K562 (cell line): Measurements from ENCODE around the gene EPS8L1. TPM values are rescaled to one million over a fixed set of nuclear protein-coding genes. Genes with fewer than 3 reads are reported as not detected.

Experiments used
- ARHGAP35 ChIP-seq: fragments of 450-650 bp; IDR thresholded peaks from 2 replicates; pipeline ENCODE4 v1.6.1; 2018; ENCODE audit not compliant: partially characterized antibody
- CEBPG ChIP-seq, 3 experiments: fragments of 200-800 bp in 1 of 3; sonication (Bioruptor generic) in 1 of 3; sonication (generic) in 1 of 3; formaldehyde crosslinking in 1 of 3; IDR thresholded peaks in 2 of 3; conservative IDR thresholded peaks in 1 of 3; 2 replicates each; pipeline versions ENCODE4 v1.6.1 to v1.8.0; 2016 to 2022; ENCODE audit warnings: missing compliant biosample characterization in 2 of 3, missing genetic modification characterization in 2 of 3, mild to moderate bottlenecking in 1 of 3, missing genetic modification reagents in 1 of 3
- DPF2 ChIP-seq: fragments of 450-650 bp; IDR thresholded peaks from 2 replicates; pipeline ENCODE4 v1.6.1; 2016
- ELF1 ChIP-seq: fragments of 200-800 bp; sonication (Bioruptor generic); IDR thresholded peaks from 2 replicates; pipeline ENCODE4 v1.6.1; 2016; ENCODE audit warnings: missing genetic modification characterization, missing compliant biosample characterization
- HNRNPLL ChIP-seq: fragments of 200-400 bp; formaldehyde crosslinking; IDR thresholded peaks from 2 replicates; pipeline ENCODE4 v1.6.1; 2017; ENCODE audit warnings: low read length, low read depth, mild to moderate bottlenecking; ENCODE audit not compliant: poor library complexity, severe bottlenecking
- MED1 ChIP-seq: sonication (generic); formaldehyde crosslinking; IDR thresholded peaks from 2 replicates; pipeline ENCODE4 v1.8.1; 2023; ENCODE audit warnings: missing genetic modification reagents, borderline replicate concordance
- MEIS2 ChIP-seq: fragments of 450-650 bp; IDR thresholded peaks from 2 replicates; pipeline ENCODE4 v1.6.1; 2014; ENCODE audit warnings: mild to moderate bottlenecking; ENCODE audit not compliant: partially characterized antibody
- NKRF ChIP-seq: fragments of 450-650 bp; IDR thresholded peaks from 2 replicates; pipeline ENCODE4 v1.6.1; 2016; ENCODE audit warnings: borderline replicate concordance
- PHB2 ChIP-seq: fragments of 450-650 bp; IDR thresholded peaks from 2 replicates; pipeline ENCODE4 v1.6.1; 2017; ENCODE audit warnings: low read depth
- RBM22 ChIP-seq: fragments of 200-400 bp; formaldehyde crosslinking; IDR thresholded peaks from 2 replicates; pipeline ENCODE4 v1.6.1; 2018; ENCODE audit warnings: low read length, low read depth; ENCODE audit not compliant: poor library complexity, severe bottlenecking
- RBM34 ChIP-seq: fragments of 200-400 bp; formaldehyde crosslinking; IDR thresholded peaks from 2 replicates; pipeline ENCODE4 v1.6.1; 2018; ENCODE audit warnings: low read length, borderline replicate concordance; ENCODE audit not compliant: insufficient read depth
- REST ChIP-seq, 2 experiments: fragments of 450-650 bp; formaldehyde crosslinking in 1 of 2; IDR thresholded peaks; 2 replicates each; pipeline versions ENCODE4 v1.4.0 to v1.6.1; 2014 to 2020; ENCODE audit warnings: mild to moderate bottlenecking in 2 of 2, borderline replicate concordance in 1 of 2, low read depth in 1 of 2
- SAFB2 ChIP-seq: fragments of 200-400 bp; formaldehyde crosslinking; IDR thresholded peaks from 2 replicates; pipeline ENCODE4 v1.6.1; 2018; ENCODE audit warnings: borderline replicate concordance, low read length, low read depth, moderate library complexity; ENCODE audit not compliant: severe bottlenecking
- TRIM24 ChIP-seq, 2 experiments: fragments of 450-650 bp; IDR thresholded peaks; 2 replicates each; pipeline ENCODE4 v1.6.1; 2016
- U2AF1 ChIP-seq: fragments of 200-400 bp; formaldehyde crosslinking; optimal IDR thresholded peaks from 2 replicates; pipeline ENCODE3; 2017; ENCODE audit warnings: mild to moderate bottlenecking, low read depth, low read length, moderate library complexity
- ZNF140 ChIP-seq: fragments of 250-450 bp; sonication (Bioruptor Pico); IDR thresholded peaks from 2 replicates; pipeline ENCODE4 v1.8.0; 2021; ENCODE audit warnings: moderate library complexity, mild to moderate bottlenecking, inconsistent platforms
- polyA plus RNA-seq, 8 experiments: library from polyadenylated mRNA; depleted of rRNA in 4 of 8; stranded (reverse) in 5 of 8; unstranded in 3 of 8; fragments of >200 nt; fragmentation: Nextera tagmentation in 2 of 8; fragmentation: Illumina TruSeq in 1 of 8; extraction: Ambion mirVana in 2 of 8; extraction: Trizol in 1 of 8; gene quantifications; 2 replicates each; pipeline versions ENCODE4 v1.2.1 to v1.2.3, GENCODE V29; 2011 to 2014; ENCODE audit warnings: inconsistent platforms in 1 of 8, missing spikeins in 1 of 8
- total RNA-seq, 7 experiments: library from RNA; depleted of rRNA in 6 of 7; stranded (reverse); fragments of >200 nt in 6 of 7; fragmentation: Illumina TruSeq in 2 of 7; extraction: Trizol in 2 of 7; gene quantifications; 2 replicates each; pipeline versions ENCODE4 v1.2.1 to v1.2.3, GENCODE V29; 2011 to 2021; ENCODE audit warnings: low replicate concordance in 1 of 7

The EPS8L1 gene
- total and polyA plus RNA-seq, 9 of the 15 experiments (the other 6 are each of a cell fraction or from before 2014, with no cell fraction given): 0.35 to 22.1 (median 11.9) TPM

- TF ChIP-seq REST (IDR thresholded peaks at IDR 0.05; ENCODE audit: borderline replicate concordance) (no peak), REST (CRISPR knock-in tag; IDR thresholded peaks at IDR 0.05; ENCODE audit: low read depth) (no peak), RBM34 (no peak), SAFB2 (no peak), HNRNPLL (peak; percentile 90), DPF2 (peak; percentile 74; the same call in 1 of the 2 replicates), NKRF (peak; percentile 96), ZNF140 (CRISPR knock-in tag) (no peak), MEIS2 (peak; percentile 78), RBM22 (no peak), U2AF1 (no peak), TRIM24 (IDR thresholded peaks at IDR 0.05) (no peak), ARHGAP35 (peak; percentile 62), ELF1 (peak; percentile 60), MED1 (CRISPR knock-in tag) (no peak), PHB2 (peak; percentile 55; the same call in 1 of the 2 replicates), CEBPG (CRISPR knock-in tag; IDR thresholded peaks at IDR 0.05) (peak; percentile 3; the same call in 1 of the 2 replicates), CEBPG (tag; conservative IDR thresholded peaks at IDR 0.05 in 1 of 2, IDR thresholded peaks at IDR 0.05 in 1 of 2) (no peak)
Measured at GRCh38 chr19:55080121-55080967, 4.7 kb downstream of the EPS8L1 start (continued).
